ENCODE results near the gene PRKAR1B.

The PRKAR1B gene

GRCh38 chr7:601595-602340, 125.3 kb downstream of the PRKAR1B start:
- DNase-seq: peak; percentile 80

- no peak for DNase-seq
Observed at GRCh38 chr7:601036-601594, 126.0 kb downstream of the PRKAR1B start.

- DNase-seq: no peak
Observed at GRCh38 chr7:600149-601035, 126.7 kb downstream of the PRKAR1B start.

- no peak for DNase-seq
Observed at GRCh38 chr7:598899-599298, 128.2 kb downstream of the PRKAR1B start.

- DNase-seq: no peak
Observed at GRCh38 chr7:597348-598178, 129.5 kb downstream of the PRKAR1B start.

- DNase-seq: no peak
Observed at GRCh38 chr7:596819-597182, 130.3 kb downstream of the PRKAR1B start.

GRCh38 chr7:596071-596818, 130.8 kb downstream of the PRKAR1B start:
- DNase-seq: no peak

GRCh38 chr7:595621-596010, 131.5 kb downstream of the PRKAR1B start:
- no peak for DNase-seq

- DNase-seq: no peak
Observed at GRCh38 chr7:594920-595620, 132.0 kb downstream of the PRKAR1B start.

- no peak for DNase-seq
Observed at GRCh38 chr7:594212-594913, 132.7 kb downstream of the PRKAR1B start.

- no peak for DNase-seq
Observed at GRCh38 chr7:593324-594115, 133.6 kb downstream of the PRKAR1B start.

GRCh38 chr7:591856-592628, 135.0 kb downstream of the PRKAR1B start:
- no peak for DNase-seq

- DNase-seq: no peak
Observed at GRCh38 chr7:590731-591551, 136.1 kb downstream of the PRKAR1B start.

- DNase-seq: no peak
Observed at GRCh38 chr7:589781-590575, 137.1 kb downstream of the PRKAR1B start.

GRCh38 chr7:587767-588166, 139.3 kb downstream of the PRKAR1B start:
- no peak for DNase-seq

- DNase-seq: no peak
Observed at GRCh38 chr7:586494-586893, 140.6 kb downstream of the PRKAR1B start.

GRCh38 chr7:585873-586272, 141.2 kb downstream of the PRKAR1B start:
- no peak for DNase-seq
